Muscle layer of colon (tissue), 2 donors: Measurements from ENCODE around the gene TBPL1.

Experiments used
- H3K27ac ChIP-seq: one replicate; pipeline ENCODE4 v1.7.0; 2013; ENCODE audit warnings: low read depth, mild to moderate bottlenecking, low read length, moderate library complexity
- H3K27me3 ChIP-seq, 2 donors: one replicate each; pipeline ENCODE4 v1.7.0; 2013; ENCODE audit warnings: low read length in 2 of 2, mild to moderate bottlenecking in 2 of 2; ENCODE audit not compliant: insufficient read depth in 2 of 2, control insufficient read depth in 1 of 2
- H3K36me3 ChIP-seq: one replicate; pipeline ENCODE4 v1.7.0; 2013; ENCODE audit warnings: mild to moderate bottlenecking, low read length; ENCODE audit not compliant: insufficient read depth
- H3K4me1 ChIP-seq: one replicate; pipeline ENCODE4 v1.7.0; 2013; ENCODE audit warnings: mild to moderate bottlenecking, low read length; ENCODE audit not compliant: insufficient read depth
- H3K4me3 ChIP-seq, 2 donors: one replicate each; pipeline ENCODE4 v1.7.0; 2013; ENCODE audit warnings: low read length in 2 of 2, low read depth in 1 of 2, mild to moderate bottlenecking in 1 of 2, moderate library complexity in 1 of 2
- H3K9ac ChIP-seq: one replicate; pipeline ENCODE4 v1.7.0; 2013; ENCODE audit warnings: low read length
- H3K9me3 ChIP-seq: one replicate; pipeline ENCODE4 v1.7.0; 2013; ENCODE audit warnings: mild to moderate bottlenecking, low read length
- donor health status: abdominal sarcoma.
- donor health status: Adenocarcinoma of cecum.

TBPL1 gene

DNA sequence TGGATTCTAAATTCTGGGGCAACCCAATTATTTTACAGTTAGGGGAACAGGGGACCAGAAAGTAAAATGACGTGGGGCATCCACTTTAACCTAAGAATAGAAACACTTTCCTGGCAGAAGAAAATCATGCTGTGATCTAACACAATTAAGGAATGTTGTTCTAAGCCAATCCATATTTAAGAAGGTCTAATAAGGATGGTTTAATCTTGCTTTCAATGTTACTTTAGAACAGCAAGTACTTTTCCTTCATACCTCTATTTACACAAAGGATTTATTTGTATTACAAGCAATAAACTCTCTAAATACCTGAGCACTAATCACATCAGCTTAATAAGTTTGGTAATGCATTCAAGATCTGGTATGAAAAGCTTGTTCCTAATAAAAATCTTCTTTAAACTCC, 67.0 kb downstream of the TBPL1 start:
- H3K27me3 ChIP-seq = no peaks in the 10 kb centered on the region
- H3K9ac ChIP-seq = no peak overlapping the region
- no peak overlapping the region for H3K4me3 ChIP-seq
- H3K36me3 ChIP-seq = no peaks in the 10 kb centered on the region
- H3K9me3 ChIP-seq = no peaks in the 10 kb centered on the region
- H3K4me1 ChIP-seq = peaks cover 18% of the 10 kb centered on the region
- peak overlapping the region; percentile 8 for H3K27ac ChIP-seq

GRCh38 chr6:134020543-134020942, 67.5 kb downstream of the TBPL1 start:
- no peaks in the 10 kb centered on the region for H3K36me3 ChIP-seq
- peak overlapping the region; percentile 8 for H3K27ac ChIP-seq

DNA sequence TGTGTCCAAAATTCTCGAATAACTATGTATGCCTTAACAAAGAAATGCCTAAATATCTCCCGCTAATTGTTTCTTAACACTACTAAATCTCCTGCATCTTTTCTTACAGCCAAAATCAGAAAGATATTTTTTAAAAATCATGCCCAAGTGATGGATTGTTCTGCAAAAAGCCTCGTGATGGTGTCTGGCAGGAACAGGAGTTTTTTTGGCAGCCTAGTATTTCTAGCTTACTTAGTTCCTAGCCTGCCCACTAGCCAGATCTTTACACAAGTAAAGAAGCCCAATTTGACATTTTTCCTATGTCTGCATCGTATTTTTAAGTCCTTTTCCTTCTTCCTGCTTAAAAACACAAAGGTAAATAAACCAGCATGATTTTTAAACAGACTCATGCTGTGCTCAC, 67.9 kb downstream of the TBPL1 start:
- Histone ChIP-seq H3K4me1 (peaks cover 18% of the 10 kb centered on the region), H3K9ac (no peak overlapping the region), H3K36me3 (no peaks in the 10 kb centered on the region), H3K4me3 (no peak overlapping the region), H3K27me3 (no peaks in the 10 kb centered on the region), H3K27ac (no peak overlapping the region), H3K9me3 (no peaks in the 10 kb centered on the region)

More at GRCh38 chr6:134020543-134020942, 67.5 kb downstream of the TBPL1 start:
- no peak overlapping the region for H3K4me3 ChIP-seq
- H3K27me3 ChIP-seq = no peaks in the 10 kb centered on the region
- peaks cover 18% of the 10 kb centered on the region for H3K4me1 ChIP-seq
- H3K9ac ChIP-seq = no peak overlapping the region
- no peaks in the 10 kb centered on the region for H3K9me3 ChIP-seq

DNA sequence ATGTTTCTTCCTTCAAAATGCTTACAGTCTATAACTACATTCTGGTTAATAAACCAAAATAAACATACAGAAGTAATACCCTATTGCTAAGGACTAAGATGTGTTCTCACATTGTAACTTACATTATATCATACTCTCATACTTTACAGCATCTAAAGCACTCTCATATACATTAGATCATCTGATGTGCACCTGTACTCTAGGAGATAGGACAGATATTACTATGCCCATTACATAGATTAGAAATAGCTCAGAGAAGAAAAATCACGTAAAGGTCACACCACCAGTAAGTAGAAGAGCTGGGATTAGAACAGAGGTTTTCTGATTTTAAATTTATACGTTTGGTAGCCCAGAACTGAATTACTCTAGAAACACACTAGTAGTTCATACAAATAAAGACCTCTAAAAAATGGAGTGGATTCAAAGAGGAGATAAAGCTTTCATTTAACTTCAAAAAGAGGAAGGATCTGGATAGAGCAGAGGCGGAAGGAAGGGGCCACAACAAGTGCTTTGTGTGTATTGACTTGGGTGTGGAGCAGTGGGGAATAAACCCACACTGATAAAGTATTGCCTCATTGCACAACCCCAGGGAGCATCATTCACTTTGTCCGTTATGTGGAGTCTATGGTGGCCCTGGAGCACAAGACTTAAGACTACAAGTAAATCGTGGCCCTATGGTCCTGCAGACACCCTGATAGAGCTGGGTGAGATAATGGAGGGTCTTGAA, 68.5 kb downstream of the TBPL1 start:
- H3K27me3 ChIP-seq = no peaks in the 10 kb centered on the region
- no peak overlapping the region for H3K9ac ChIP-seq
- H3K27ac ChIP-seq = no peak overlapping the region
- H3K4me1 ChIP-seq = peaks cover 18% of the 10 kb centered on the region
- H3K36me3 ChIP-seq = no peaks in the 10 kb centered on the region
- no peak overlapping the region for H3K4me3 ChIP-seq
- H3K9me3 ChIP-seq = no peaks in the 10 kb centered on the region

DNA sequence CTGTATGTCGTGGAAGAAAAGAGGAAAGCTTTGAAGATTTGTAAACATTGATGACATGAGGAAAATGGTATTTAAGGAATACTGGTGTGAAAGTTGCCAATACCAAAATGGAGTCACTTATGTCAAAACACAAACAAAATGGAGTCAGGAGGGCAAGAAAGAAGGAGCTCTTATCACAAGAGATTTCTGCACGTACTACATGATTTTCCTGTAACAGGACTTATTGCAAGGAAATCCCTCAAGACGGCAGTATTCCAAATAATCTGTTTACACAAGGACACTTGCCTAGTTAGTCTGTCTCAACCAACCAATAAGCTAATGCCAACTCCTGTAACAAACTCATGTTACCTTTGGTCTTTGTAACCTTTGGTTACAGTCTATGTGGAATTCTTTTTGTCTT, 69.6 kb downstream of the TBPL1 start:
- Histone ChIP-seq H3K4me1 (peaks cover 18% of the 10 kb centered on the region), H3K27ac (no peak overlapping the region), H3K4me3 (no peak overlapping the region), H3K36me3 (no peaks in the 10 kb centered on the region), H3K9ac (no peak overlapping the region), H3K9me3 (no peaks in the 10 kb centered on the region), H3K27me3 (no peaks in the 10 kb centered on the region)

- Histone ChIP-seq H3K9me3 (no peaks in the 10 kb centered on the region), H3K27ac (no peak overlapping the region), H3K4me1 (no peaks in the 10 kb centered on the region), H3K27me3 (no peaks in the 10 kb centered on the region), H3K36me3 (no peaks in the 10 kb centered on the region), H3K9ac (no peak overlapping the region), H3K4me3 (no peak overlapping the region)
These were observed 73.6 kb downstream of the TBPL1 start for GRCh38 chr6:134026597-134026996.

- H3K36me3 ChIP-seq = no peaks in the 10 kb centered on the region
- no peak overlapping the region for H3K27ac ChIP-seq
These were observed 75.4 kb downstream of the TBPL1 start for GRCh38 chr6:134028438-134028837.

DNA sequence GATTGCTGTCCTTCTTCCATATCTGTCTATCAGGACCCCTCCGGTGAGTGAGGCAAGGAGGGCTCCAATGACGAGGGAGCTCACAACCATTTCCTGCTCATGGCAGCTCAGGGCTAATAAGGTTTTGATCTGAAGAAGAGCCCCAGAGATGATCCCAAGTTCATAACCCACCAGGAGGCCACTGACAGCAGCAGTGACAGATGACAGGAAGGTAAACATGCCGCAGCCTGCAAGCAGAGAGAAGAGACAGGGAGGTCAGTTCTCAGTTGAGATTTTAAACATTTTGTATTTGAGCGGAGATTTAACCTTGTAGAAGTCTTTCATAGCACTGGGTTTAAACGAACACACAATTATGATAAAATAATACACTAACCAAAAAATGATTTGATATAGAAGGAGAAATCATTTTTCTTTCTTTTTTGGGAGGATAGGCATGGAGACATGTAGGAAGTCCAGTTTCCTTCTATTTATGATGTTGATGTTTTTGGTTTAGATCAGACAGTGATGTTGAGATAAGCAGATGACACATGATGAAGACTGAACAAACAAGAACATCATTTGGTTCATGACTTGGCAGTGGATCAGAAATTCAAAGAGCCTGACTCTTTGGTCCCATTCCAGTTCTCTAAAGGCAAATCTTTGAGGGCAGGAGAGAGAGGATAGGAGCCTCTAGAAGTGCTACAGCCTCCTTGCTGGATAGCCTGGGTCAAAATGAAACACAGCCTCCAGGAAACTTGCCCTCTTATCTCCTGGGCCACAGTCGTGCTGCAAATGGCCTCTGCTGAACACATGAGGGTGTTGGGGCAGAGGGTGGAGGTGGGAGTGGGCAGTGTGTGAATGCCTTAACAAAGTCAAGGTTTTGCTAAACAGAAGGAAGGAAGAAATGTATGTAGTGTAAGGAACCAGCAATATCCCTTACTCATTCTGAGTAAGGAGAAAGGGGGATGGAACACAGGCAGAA, 76.8 kb downstream of the TBPL1 start:
- H3K36me3 ChIP-seq = no peaks in the 10 kb centered on the region
- no peaks in the 10 kb centered on the region for H3K9me3 ChIP-seq
- H3K9ac ChIP-seq = no peak overlapping the region
- H3K27me3 ChIP-seq = no peaks in the 10 kb centered on the region
- H3K27ac ChIP-seq = no peak overlapping the region
- no peaks in the 10 kb centered on the region for H3K4me1 ChIP-seq
- H3K4me3 ChIP-seq = no peak overlapping the region

More at GRCh38 chr6:134028438-134028837, 75.4 kb downstream of the TBPL1 start:
- no peak overlapping the region for H3K9ac ChIP-seq
- H3K4me1 ChIP-seq = no peaks in the 10 kb centered on the region
- H3K27me3 ChIP-seq = no peaks in the 10 kb centered on the region
- H3K4me3 ChIP-seq = no peak overlapping the region
- no peaks in the 10 kb centered on the region for H3K9me3 ChIP-seq

DNA sequence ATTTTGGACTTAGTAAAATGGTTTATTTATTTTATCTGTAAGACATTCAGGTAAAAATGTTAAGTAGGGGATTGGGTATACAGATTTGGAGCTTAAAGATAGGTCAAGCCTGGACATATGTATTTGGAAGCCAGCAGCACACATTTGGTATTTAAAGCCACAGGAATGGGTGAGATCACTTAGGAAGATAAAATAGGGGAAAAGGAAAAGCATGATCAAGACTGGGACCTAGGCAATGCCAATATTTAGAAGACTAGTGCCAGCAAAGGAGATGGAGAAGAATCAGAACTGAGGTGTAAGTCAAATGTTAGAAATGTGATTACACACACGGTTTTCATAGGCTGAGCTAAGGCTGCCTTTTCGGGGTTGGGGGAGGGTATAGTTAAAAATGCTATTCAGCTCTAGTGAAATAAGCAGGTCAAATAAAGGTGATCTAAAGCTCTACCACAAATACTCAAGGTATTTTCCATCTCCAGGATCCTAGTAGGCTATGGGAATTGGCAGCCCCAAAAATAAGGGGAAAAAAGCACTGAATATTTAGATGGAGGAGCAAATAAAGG, 78.8 kb downstream of the TBPL1 start:
- Histone ChIP-seq H3K4me1 (no peaks in the 10 kb centered on the region), H3K36me3 (no peaks in the 10 kb centered on the region), H3K9me3 (no peaks in the 10 kb centered on the region), H3K9ac (no peak overlapping the region), H3K4me3 (no peak overlapping the region), H3K27me3 (no peaks in the 10 kb centered on the region), H3K27ac (no peak overlapping the region)

DNA sequence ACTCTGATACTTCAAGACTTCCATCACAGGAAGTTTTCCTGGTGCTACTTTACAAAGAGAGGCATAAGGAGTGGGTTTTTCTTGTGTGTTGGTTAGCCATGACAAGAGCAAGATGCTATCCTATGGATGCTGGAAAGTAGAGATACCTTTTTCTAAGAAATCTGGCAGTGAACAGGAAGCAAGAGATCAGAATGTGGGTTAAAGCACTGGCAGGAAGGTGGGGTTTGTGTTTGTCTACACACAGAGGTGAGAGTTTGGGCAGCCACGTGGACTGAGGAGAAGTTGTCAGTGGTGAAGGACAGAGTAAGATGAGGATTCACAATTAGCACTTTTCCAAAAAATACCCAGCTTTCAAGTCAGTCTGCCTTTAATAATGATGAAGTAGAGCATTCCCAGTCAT, 81.5 kb downstream of the TBPL1 start:
- Histone ChIP-seq H3K4me1 (no peaks in the 10 kb centered on the region), H3K27ac (no peak overlapping the region), H3K9ac (no peak overlapping the region), H3K36me3 (no peaks in the 10 kb centered on the region), H3K4me3 (no peak overlapping the region), H3K9me3 (no peaks in the 10 kb centered on the region), H3K27me3 (no peaks in the 10 kb centered on the region)

GRCh38 chr6:134034961-134035822, 82.2 kb downstream of the TBPL1 start:
- Histone ChIP-seq H3K9ac (no peak overlapping the region), H3K27ac (no peak overlapping the region), H3K4me3 (no peak overlapping the region)

More at GRCh38 chr6:134034961-134035822, 82.2 kb downstream of the TBPL1 start:
- H3K27me3 ChIP-seq = no peaks in the 10 kb centered on the region
- H3K9me3 ChIP-seq = no peaks in the 10 kb centered on the region
- no peaks in the 10 kb centered on the region for H3K36me3 ChIP-seq
- no peaks in the 10 kb centered on the region for H3K4me1 ChIP-seq
